Left hindlimb (tissue), 1 donor: Measurements from ENCODE around the gene HLA-DMB.
A peak's percentile ranks its signal among the peaks of the same experiment; 100 is the strongest.
"Not testable (repeated sequence)": the region's sequence is repeated elsewhere in the genome, so short reads cannot be mapped to it uniquely, and the experiment has no call there.

Experiments used
- DNase-seq: peaks from one replicate; pipeline ENCODE4 v3.0.0-alpha.2; 2018

HLA-DMB gene

GRCh38 chr6:32949113-32949512 is 8.3 kb upstream of the HLA-DMB start:
- DNase-seq, result no peak

- DNase-seq, result no peak
Observed at GRCh38 chr6:32947552-32948465, 7.0 kb upstream of the HLA-DMB start.

GRCh38 chr6:32946893-32947292 is 6.1 kb upstream of the HLA-DMB start:
- DNase-seq, result no peak

DNA sequence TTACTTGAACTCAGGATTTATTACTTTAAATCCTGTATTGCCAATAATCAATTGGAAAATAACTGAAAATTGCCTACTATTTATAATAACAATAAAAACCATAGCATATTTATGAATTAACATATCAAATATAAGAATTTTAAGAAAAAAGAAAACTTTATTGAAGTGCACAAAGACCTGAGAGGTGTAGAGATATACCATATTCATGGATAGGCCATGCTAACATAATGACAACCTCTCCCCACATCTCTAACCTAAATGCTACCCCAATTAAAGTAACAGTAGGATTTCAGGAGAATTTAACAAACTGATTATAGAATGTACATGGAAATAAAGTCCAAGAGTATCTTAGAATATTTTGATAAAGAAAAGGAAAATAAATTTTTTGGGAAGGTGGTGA is 5.1 kb upstream of the HLA-DMB start:
- DNase-seq, result no peak

GRCh38 chr6:32945108-32945760 is 4.4 kb upstream of the HLA-DMB start:
- no peak for DNase-seq

DNA sequence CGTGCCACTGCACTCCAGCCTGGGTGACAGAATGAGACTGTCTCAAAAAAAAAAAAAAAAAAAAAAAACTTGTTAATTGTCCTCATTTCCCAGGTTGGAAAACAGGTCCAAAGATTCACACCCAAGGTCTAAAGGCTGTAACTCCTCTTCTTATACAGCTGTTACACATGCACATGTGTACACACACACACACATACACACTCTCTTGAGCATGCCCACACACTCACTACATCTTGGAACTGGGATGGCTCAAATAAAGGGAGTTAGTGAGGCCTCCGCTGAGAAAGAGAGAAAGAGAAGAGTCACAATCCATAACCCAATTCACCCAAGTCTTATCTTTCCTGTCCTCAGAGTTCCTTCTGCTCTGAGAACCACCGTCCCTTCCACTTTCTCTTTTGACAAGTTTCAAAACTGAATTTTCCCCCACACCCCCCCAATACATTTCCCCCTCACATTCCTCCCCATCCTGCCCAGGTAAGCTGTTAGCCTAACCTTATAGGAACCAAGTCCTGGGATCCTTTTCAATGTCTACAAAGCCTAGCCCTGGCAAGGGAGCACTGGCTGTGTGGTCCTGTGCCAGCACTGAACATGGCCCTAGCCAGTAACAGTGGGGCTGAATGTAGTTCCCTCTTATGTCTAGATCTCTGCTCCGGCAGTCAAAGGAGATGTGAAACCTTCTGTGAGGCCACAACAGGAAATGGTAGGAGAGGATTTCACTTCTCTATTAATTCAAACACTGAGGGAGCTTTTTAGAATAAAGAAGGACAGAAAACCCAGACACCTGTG is 3.2 kb upstream of the HLA-DMB start:
- no peak for DNase-seq

- not testable (repeated sequence) for DNase-seq
Observed at GRCh38 chr6:32942555-32943123, 1.8 kb upstream of the HLA-DMB start.

- no peak for DNase-seq
Observed at GRCh38 chr6:32941214-32941768, 463 bp upstream of the HLA-DMB start.

DNA sequence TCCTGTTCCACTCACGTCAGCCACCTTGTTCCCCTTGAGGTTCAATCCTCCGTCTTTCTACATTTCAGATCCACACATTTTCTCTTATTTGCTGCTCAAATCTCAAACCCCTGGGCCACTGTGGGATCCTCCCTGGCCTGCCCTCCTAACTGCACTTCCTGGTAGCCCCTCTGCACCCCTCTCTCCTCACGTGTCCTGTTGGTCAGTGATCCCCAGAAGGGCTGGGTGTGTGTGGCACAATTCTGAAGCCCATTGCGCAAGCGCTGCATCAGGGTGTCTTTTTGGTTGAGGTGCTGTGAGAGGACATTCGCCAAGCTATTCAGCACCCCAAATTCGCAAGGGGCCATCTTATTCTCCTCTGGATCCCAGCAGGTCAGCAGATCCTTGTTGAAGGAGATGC is 2.3 kb downstream of the HLA-DMB start:
- no peak for DNase-seq

DNA sequence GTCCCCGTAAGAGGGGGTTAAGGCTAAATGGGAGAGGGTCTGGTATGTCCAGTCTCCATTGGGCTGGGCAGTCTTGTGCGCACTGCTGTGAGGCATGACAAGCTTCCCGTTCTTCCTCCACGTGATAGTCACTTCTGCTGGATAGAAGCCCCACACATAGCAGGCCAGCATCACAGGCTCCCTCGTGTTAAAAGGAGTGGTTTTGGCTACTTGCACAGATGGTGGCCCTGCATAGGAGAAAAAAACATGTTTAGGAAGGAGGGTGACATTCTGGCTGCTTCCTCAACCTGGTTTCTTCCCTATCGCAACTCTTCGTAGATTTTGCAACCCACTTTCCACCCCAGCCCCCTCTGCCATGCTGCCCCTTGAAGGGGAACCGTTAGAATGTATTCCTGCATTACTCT is 3.6 kb downstream of the HLA-DMB start:
- no peak for DNase-seq

- no peak for DNase-seq
Observed at GRCh38 chr6:32936239-32937152, 4.3 kb downstream of the HLA-DMB start.

DNA sequence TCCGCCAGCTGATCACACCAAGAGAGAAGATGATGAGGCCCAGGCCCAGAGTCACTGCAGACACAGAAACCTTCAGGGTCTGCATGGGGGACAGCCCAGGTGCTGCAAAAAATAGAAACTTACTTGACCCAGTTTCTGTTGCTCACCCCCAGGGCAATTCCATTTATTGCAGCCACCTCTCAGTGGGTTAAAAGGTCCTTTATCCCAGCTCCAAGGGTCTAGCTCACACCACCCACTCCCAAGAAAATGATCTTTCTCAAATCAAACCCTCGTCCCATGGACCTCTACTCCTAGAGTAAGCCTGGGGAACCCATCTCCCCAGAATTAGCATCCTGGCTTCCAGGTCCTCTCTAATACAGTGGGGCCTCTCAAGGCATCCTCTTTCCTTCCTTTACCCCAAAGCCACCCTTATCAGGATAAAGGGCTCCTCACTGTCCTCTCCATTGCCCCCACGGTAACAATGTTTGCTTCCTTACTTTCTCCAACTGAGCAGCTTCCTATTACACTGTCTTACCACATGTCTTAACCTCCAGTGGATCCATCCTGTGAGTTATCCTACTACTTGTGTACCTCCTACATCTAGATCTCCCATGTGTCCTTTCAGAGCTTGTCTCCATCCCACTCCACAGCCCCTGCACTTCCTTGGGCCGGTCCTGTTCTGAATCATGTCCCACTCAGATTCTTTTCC is 5.1 kb downstream of the HLA-DMB start:
- no peak for DNase-seq

DNA sequence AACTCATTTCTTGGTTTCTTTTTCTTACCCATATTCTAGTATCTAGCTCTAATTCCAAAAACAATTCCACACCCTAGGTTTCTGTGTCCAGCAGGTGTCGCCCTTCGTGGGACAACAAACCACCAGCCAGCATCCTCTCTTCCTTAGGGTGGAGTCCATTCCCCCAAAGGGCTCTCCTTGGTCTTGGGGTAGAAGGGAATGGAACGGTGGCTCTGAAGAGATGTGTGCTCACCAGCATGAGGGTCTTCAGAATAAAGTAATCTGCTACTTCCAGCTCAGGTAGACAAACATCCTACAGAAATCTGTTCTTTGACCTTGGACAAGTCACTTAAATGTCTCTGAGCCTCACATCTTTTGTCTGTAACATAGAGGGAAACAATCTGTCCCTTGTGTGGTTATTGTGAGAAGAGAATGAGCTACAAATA is 7.2 kb downstream of the HLA-DMB start:
- peak; percentile 74 for DNase-seq

DNA sequence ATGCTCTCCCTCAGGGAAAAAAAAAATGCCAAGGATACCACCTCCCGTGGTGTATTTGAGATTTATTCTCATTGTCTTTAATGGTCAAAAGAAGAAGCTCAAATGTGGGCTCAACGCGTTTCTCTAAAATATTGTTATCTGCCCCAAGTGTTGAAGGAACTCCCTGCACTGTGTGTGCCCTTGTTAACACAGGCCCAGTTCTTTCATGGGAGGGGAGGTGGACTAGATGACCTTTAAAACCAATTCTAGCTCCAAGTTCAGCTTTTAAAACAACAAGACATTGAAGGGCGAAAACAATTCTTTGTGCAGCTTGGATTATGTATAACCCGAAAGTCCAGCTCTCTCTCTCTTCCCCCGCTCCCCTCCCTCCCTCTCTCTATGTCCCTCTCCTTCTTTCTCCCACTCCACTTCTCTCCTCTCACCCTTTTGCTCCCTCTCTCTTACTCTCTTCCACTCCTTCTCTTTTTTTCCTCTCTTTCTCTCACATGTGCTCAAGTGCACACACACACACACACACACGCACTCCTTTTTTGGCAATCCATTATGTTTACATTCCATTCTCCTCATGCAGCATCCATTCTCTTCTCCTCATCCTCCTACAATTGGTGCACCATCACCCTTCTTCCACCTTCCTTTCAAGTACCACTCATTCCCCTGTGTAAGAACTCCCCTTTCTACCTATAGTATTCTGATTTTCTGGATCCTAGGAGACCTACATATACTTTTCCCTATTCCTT is 8.5 kb downstream of the HLA-DMB start:
- no peak for DNase-seq

GRCh38 chr6:32931211-32931610 is 9.6 kb downstream of the HLA-DMB start:
- DNase-seq, result no peak

- DNase-seq, result no peak
Observed at GRCh38 chr6:32922083-32922482, 18.7 kb downstream of the HLA-DMB start.

- DNase-seq, result no peak
Observed at GRCh38 chr6:32920715-32921114, 20.1 kb downstream of the HLA-DMB start.

GRCh38 chr6:32912951-32913350 is 27.9 kb downstream of the HLA-DMB start:
- DNase-seq, result no peak

DNA sequence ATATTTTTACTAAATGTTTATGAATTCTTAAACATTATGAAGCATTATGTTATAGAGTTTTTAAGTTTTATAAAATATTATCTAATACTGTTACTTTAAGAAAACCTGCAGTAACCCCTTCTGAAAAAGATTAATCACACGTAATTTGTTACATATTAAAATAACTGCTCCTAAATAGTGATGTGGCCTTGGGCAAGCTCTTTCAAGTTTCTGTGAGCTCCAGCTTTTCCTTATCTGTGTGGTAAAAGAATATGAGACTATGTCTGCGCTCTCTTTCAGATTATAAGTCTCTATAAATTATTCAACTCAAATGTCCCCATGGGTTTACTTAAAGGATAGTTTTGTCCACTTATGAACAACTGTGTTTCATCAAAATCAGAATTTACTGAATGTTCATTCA is 31.9 kb downstream of the HLA-DMB start:
- DNase-seq, result no peak

- no peak for DNase-seq
Observed at GRCh38 chr6:32906539-32906938, 34.3 kb downstream of the HLA-DMB start.
